Mesodermal cell (in vitro differentiated cells): ENCODE results near the gene SSC5D.

Experiments
- H3K27ac ChIP-seq: 2 replicates; pipeline ENCODE4 v1.7.0; 2013; ENCODE audit warnings: mild to moderate bottlenecking, low read depth, low read length, moderate library complexity; ENCODE audit not compliant: severe bottlenecking
- H3K36me3 ChIP-seq: 2 replicates; pipeline ENCODE4 v1.7.1; 2013; ENCODE audit warnings: mild to moderate bottlenecking, low read length, moderate library complexity; ENCODE audit not compliant: control insufficient read depth, insufficient read depth
- H3K4me1 ChIP-seq: one replicate; pipeline ENCODE4 v1.7.1; 2013; ENCODE audit warnings: mild to moderate bottlenecking, low read length; ENCODE audit not compliant: insufficient read depth, control insufficient read depth, poor library complexity, severe bottlenecking
- H3K4me3 ChIP-seq: 2 replicates; pipeline ENCODE4 v1.7.0; 2013; ENCODE audit warnings: low read length, control low read depth, mild to moderate bottlenecking; ENCODE audit not compliant: insufficient read depth, poor library complexity, severe bottlenecking; ENCODE audit errors: extremely low read depth
- H3K9me3 ChIP-seq: 2 replicates; pipeline ENCODE4 v1.7.1; 2013; ENCODE audit warnings: mild to moderate bottlenecking, low read length, moderate library complexity; ENCODE audit not compliant: control insufficient read depth
- WGBS, 2 experiments: methylation state at CpG; one replicate each; pipeline ENCODE4 v1.1.5; 2013; ENCODE audit warnings: missing lambda C conversion rate in 2 of 2; ENCODE audit not compliant: insufficient coverage in 2 of 2; 5-methylcytosine and 5-hydroxymethylcytosine counted together

Gene SSC5D

DNA sequence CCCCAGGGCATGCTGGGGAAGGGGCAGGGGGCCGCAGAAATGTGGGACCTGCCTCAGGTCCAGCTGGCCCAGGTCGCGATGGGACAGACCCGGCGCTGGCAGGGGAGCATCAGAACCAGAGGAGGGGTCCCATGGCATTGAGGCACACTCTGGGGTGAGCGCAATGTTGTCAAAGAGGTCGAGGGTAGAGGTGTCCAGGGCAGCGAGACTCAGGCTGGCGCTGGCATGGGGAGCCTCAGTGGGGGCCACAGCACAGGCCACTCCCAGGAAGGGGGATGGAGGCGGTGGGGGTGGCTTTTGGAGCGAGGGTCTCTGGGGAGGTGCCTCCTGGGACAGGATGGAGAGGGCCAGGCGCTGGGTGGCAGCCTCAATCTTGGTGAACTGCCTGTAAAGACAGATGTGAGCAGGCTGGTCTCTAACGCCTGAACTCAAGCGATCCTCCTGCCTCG, 24.6 kb upstream of the SSC5D start:
- peaks cover 2% of the 10 kb centered on the region for H3K4me1 ChIP-seq
- H3K36me3 ChIP-seq, result no peaks in the 10 kb centered on the region
- H3K4me3 ChIP-seq, result no peak overlapping the region
- H3K27ac ChIP-seq, result no peak overlapping the region
- WGBS, 2 experiments, result 68 to 75% methylated on average over 13 to 15 of the region's 15 CpGs
- no peaks in the 10 kb centered on the region for H3K9me3 ChIP-seq

DNA sequence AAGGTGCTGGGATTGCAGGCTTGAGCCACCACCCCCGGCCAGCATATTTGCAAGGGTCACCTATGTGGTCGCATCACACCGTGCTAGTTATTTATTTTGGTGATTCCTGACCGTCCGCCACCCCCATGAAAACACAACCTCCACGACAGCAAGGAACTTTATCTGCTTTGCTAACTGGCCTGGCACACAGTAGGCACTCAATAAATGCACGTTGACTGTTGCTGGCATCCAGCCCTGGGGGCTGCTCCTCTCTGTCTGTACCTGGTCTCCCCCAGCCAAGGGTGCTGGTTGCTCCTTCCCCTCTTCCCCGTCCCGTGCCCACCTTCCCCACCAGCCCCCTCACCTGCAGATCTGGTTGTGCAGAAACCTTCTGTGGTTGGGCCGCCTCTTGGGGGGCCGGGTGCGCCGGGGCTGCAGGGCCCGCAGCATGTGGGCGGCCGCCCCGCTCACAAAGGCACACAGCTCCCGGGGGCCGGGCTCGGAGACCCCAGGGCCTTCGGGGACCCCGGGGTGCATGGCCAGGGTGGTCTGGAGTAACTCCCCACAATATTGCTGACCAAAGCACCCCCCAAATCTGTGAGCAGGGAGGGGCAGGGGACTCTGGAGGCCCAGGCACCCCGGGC, 24.1 kb upstream of the SSC5D start:
- no peak overlapping the region for H3K27ac ChIP-seq
- WGBS, 2 experiments, result 68% methylated on average over 19 of the region's 23 CpGs
- no peaks in the 10 kb centered on the region for H3K36me3 ChIP-seq
- H3K4me1 ChIP-seq, result peaks cover 2% of the 10 kb centered on the region
- no peak overlapping the region for H3K4me3 ChIP-seq
- H3K9me3 ChIP-seq, result no peaks in the 10 kb centered on the region

DNA sequence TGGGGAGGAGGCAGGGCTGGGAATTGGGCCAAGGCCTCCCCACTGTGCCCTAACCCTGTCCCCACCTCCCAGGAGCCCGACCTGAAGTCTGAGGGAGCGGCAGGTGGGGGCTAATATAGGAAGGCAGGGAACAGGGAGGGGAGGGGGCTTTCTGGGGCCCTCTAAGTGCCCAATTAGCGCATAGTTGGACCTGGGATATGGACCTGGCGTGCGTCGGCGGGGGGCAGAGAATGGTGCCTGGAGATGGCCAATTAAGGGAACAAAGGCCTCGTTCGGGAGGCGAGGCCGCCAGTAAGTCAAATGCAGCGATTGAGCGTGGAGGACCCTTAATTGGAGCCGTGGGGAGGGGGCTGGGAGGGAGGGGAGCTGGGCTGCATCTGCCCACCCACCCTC, 23.6 kb upstream of the SSC5D start, which contains the start of gene C19orf85:
C19orf85 (minus strand) TSS at position 90 of the 393 bp plus-strand sequence. CDS start 197 bp downstream, outside the sequence.
- Histone ChIP-seq H3K4me1 (peaks cover 2% of the 10 kb centered on the region), H3K4me3 (no peak within 1 kb of the TSS), H3K36me3 (no peaks in the 10 kb centered on the region), H3K27ac (no peak within 1 kb of the TSS), H3K9me3 (no peaks in the 10 kb centered on the region)
- 27 to 32% methylated on average over 10 to 11 of the region's 14 CpGs for WGBS, 2 experiments

DNA sequence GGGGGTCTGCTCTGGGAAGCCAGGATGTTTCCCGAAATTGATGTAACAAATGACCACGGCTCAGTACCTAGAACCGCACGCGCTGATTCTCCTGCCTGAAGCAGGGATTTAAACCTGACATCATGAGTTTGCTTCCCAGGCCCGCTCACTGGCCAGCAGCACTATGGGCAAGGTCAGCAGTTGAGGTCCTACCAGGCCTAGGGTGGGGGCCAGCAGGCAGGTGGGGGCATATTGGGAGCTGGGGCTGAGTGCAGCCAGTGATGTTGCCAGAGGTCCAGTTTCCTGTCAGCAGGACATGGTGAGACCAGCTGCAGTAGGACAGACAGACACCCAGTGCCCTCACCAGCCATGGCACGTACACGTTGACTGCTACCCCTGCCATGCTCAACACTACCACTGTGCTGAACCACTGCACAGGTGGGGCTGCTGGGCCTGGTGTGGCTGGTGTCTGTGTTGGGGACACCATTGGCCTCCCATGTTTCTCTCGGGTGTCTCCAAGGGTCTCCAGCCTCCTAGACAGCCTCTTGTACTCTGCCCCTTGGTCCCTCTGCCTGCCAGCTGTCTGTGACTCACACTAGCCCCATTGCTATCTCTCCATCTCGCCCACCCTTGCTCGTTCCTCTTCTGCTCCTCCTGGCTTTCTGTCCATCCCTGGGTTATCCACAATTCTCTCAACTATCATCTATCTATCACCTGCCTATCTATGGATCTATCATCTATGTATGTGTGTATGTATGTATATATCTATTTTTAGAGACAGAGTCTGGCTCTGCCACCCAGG, 22.6 kb upstream of the SSC5D start:
- no peak overlapping the region for H3K27ac ChIP-seq
- H3K9me3 ChIP-seq, result no peaks in the 10 kb centered on the region
- no peaks in the 10 kb centered on the region for H3K36me3 ChIP-seq
- H3K4me1 ChIP-seq, result peaks cover 2% of the 10 kb centered on the region
- no peak overlapping the region for H3K4me3 ChIP-seq
- WGBS, 2 experiments, result 79 to 83% methylated on average over 8 to 10 of the region's 11 CpGs

DNA sequence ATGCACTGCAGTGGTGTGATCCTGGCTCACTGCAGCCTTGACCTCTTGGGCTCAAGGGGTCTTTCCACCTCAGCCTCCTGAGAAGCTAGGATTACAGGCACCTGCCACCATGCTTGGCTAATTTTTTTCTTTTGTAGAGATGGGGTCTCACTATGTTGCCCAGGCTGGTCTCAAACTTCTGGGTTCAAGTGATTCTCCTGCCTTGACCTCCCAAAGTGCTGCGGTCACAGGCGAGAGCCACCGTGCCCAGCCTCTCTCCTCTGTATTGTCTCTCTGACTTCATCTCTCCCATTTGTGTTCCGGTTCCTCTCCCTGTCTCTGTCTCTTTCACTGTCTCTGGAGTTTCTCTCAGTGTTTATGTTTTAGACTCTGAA, 22.0 kb upstream of the SSC5D start:
- no peaks in the 10 kb centered on the region for H3K9me3 ChIP-seq
- 91 to 96% methylated on average over 4 of the region's 4 CpGs for WGBS, 2 experiments
- H3K27ac ChIP-seq, result no peak overlapping the region
- H3K4me1 ChIP-seq, result peaks cover 2% of the 10 kb centered on the region
- no peak overlapping the region for H3K4me3 ChIP-seq
- no peaks in the 10 kb centered on the region for H3K36me3 ChIP-seq

DNA sequence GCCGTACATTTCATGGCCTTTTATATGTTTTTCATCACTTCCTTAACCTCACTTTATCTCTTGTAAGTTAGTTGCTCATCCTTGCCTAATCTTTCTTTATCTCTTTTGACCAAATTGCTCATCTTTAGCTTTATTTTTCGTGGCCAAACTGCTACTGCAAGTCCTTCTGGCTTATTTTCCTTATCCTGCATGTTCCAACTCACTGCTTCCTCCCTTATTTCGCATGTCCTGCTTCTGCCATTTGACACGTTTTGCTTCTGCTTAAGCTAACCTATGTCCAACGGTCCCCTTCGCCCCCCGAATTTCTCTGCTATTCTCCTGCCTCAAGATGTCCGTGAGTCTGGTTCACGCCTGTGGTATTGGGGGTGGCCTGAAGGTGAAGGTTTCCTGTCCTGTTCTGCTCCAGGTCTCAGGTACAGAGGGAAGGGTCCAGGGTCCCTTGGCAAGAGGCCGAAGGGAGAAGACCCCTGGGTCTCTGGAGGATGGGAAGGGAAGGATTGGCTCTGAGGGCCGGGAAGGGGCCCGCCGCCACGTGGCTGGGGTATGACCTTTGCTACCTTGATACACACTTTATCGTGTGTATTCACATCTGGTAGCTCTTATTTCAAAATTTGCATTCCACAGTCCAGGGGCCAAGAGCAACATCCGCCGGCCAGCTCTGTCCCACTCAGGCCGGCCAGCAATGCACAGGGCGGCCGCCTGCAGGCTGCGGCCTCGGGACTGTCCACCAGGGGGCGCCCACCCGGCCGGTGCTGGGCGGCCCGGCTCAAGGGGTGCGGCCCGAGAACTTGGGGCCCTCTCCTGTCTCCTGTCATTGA, 20.8 kb upstream of the SSC5D start:
- H3K27ac ChIP-seq, result no peak overlapping the region

DNA sequence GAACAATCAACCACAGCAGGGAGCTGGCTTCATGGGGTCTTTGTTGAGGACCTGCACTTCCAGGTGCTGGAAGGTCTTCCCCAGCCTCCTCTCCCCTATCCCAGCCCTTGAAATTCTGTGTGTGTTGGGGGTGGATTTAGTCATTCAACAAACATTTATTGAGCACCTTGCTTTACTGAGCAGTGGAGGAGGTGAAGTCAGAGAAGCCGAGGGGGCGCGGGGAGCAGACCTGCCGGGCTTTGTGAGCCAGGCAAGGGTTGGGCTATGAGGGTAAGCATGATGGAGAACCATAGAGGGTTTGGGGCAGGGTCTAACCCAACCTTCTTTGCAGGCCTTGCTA, 20.2 kb upstream of the SSC5D start:
- Histone ChIP-seq H3K36me3 (no peaks in the 10 kb centered on the region), H3K4me3 (no peak overlapping the region), H3K4me1 (peaks cover under 1% of the 10 kb centered on the region), H3K9me3 (no peaks in the 10 kb centered on the region), H3K27ac (no peak overlapping the region)
- WGBS, 2 experiments, result 0 to 4% methylated on average over 1 to 4 of the region's 4 CpGs

More for the DNA sequence above, 20.8 kb upstream of the SSC5D start:
- no peak overlapping the region for H3K4me3 ChIP-seq
- H3K9me3 ChIP-seq, result no peaks in the 10 kb centered on the region
- no peaks in the 10 kb centered on the region for H3K4me1 ChIP-seq
- WGBS, 2 experiments, result 33 to 57% methylated on average over 17 to 24 of the region's 29 CpGs
- no peaks in the 10 kb centered on the region for H3K36me3 ChIP-seq

DNA sequence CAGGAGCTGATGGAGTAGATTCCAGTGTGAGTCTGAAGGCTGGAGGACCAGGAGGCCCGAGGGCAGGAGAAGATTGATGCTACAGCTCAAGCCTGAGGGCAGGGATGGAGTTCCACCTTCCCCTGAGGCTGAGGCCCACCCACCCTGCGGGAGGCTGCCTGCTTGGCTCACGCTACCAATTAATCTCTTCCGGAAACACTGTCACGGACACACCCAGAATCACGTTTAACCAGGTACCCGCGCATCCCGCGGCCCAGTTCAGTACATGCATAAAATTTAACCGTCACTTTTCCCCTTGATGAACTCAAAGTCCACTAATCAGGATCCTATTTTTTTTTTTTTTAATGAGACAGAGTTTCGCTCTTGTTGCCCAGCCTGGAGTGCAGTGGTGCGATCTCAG, 17.0 kb upstream of the SSC5D start:
- H3K4me3 ChIP-seq, result no peak overlapping the region
- H3K9me3 ChIP-seq, result no peaks in the 10 kb centered on the region
- H3K4me1 ChIP-seq, result peaks cover 6% of the 10 kb centered on the region
- H3K36me3 ChIP-seq, result no peaks in the 10 kb centered on the region
- no peak overlapping the region for H3K27ac ChIP-seq
- WGBS, 2 experiments, result 90 to 93% methylated on average over 11 to 13 of the region's 13 CpGs

DNA sequence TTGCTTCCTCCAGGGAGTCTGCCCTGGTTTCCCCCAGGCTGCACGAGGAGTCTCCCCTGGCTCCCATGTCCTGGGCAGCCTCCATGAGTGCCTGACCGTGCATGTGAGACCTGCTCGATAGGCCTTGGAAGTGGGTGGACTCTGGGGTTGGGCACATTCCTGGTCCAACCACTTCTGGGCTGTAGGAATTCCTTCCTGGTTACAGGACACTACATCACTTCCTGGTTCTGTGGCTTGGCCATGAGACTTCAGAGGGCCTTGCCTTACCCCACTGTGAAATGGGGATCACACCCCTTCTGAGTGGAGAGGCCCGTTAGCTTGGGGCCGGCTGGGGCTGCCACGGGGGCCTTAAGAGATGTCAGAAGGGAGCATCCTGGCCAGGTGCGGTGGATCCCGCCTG, 15.8 kb upstream of the SSC5D start:
- Histone ChIP-seq H3K4me1 (peaks cover 6% of the 10 kb centered on the region), H3K36me3 (no peaks in the 10 kb centered on the region), H3K4me3 (no peak overlapping the region), H3K9me3 (no peaks in the 10 kb centered on the region), H3K27ac (no peak overlapping the region)
- WGBS, 2 experiments, result 90 to 96% methylated on average over 8 of the region's 8 CpGs

DNA sequence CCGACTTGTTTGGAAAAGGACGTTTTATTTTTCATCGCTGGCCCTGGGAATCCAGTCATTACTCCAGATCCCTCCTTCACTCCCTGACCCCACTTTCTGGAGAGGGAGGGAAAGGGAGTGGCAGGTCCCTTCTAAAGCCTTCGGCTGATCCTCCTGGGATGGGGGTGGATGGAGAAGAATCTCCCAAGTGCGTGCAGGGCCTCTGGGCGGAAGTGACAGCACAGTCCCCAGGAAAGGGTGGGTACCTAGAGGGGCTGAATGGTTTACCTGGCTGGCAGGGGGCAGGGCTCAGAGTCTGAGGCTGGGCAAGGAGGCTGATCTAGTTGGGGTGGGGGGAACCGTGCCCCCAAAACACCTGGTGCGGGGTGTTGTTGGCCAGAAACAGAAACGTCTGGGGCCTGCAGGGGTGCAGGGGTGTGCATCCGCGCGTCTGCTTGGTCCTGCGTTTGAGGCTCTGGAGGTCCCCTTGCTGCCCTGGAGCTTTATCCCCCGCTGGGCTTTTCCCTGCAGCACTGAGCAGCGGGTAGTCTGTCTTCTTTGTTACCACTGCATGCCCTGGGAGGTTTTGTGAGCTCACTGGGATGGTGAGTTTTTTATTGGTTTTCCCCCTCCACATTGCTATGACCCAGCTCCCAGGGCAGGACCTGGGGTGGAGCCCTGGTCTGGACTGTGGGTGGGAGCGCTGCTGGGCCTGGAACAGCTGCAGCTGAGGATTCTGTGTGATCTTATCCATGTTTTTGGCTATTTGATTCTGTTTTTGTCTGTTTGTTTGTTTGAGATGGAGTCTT, 14.8 kb upstream of the SSC5D start:
- H3K4me3 ChIP-seq, result no peak overlapping the region
- no peak overlapping the region for H3K27ac ChIP-seq

More for the DNA sequence above, 14.8 kb upstream of the SSC5D start:
- no peaks in the 10 kb centered on the region for H3K36me3 ChIP-seq
- peaks cover 10% of the 10 kb centered on the region for H3K4me1 ChIP-seq
- no peaks in the 10 kb centered on the region for H3K9me3 ChIP-seq
- WGBS, 2 experiments, result 52 to 60% methylated on average over 7 to 8 of the region's 16 CpGs
